H1 (cell line): ENCODE data around the gene IFT20. TPM values are rescaled to one million over a fixed set of nuclear protein-coding genes. Genes with fewer than 3 reads are reported as not detected.

Source experiments
- CTCF ChIA-PET: fragments of 300-600 bp; sonication (Branson Sonifier 250); formaldehyde crosslinking; loops from one replicate; lab custom pipeline; 2021; ENCODE audit not compliant: partially characterized antibody; lab: Charles Lee
- POLR2A ChIA-PET: fragments of 300-600 bp; sonication (Branson Sonifier 250); formaldehyde crosslinking; loops from one replicate; lab custom pipeline; 2021; ENCODE audit warnings: inconsistent platforms; ENCODE audit not compliant: partially characterized antibody; lab: Charles Lee
- DNase-seq, 2 experiments: peaks; one replicate each; pipeline versions ENCODE4 v3.0.0 to v3.0.0-alpha.2; 2010 to 2022; ENCODE audit warnings: low spot score in 2 of 2, low read depth in 1 of 2, mixed read lengths in 1 of 2
- FAIRE-seq: peaks from 2 replicates; lab custom pipeline; 2011; peaks lifted over from hg19 to GRCh38; lab: Jason Lieb, UNC
- H2AFZ ChIP-seq: 2 replicates; pipeline ENCODE4 v1.8.1; 2012; ENCODE audit warnings: low read length, inconsistent platforms
- H2AK5ac ChIP-seq: 2 replicates; pipeline ENCODE4 v1.6.1; 2013; ENCODE audit warnings: low read depth, low read length
- H2BK120ac ChIP-seq: replicated peaks from 2 replicates; pipeline ENCODE3; 2013; ENCODE audit warnings: low read depth, low read length, inconsistent platforms
- H2BK12ac ChIP-seq: 2 replicates; pipeline ENCODE4 v1.6.1; 2013; ENCODE audit warnings: low read depth, low read length
- H2BK15ac ChIP-seq: 2 replicates; pipeline ENCODE4 v1.6.1; 2013; ENCODE audit warnings: low read length
- H2BK20ac ChIP-seq: 2 replicates; pipeline ENCODE4 v1.6.1; 2013; ENCODE audit warnings: low read length
- H2BK5ac ChIP-seq: 2 replicates; pipeline ENCODE4 v1.6.1; 2013; ENCODE audit warnings: low read depth, low read length
- H3K14ac ChIP-seq: 2 replicates; pipeline ENCODE4 v1.6.1; 2013; ENCODE audit warnings: inconsistent platforms; ENCODE audit not compliant: insufficient read length
- H3K18ac ChIP-seq: 2 replicates; pipeline ENCODE4 v1.6.1; 2013; ENCODE audit warnings: low read length; ENCODE audit errors: extremely low read depth
- H3K23ac ChIP-seq: 2 replicates; pipeline ENCODE4 v1.6.1; 2013; ENCODE audit warnings: inconsistent platforms; ENCODE audit not compliant: insufficient read length
- H3K23me2 ChIP-seq: 2 replicates; pipeline ENCODE4 v1.6.1; 2013; ENCODE audit warnings: low read depth, low read length
- H3K27ac ChIP-seq: 2 replicates; pipeline ENCODE4 v1.6.1; 2011; ENCODE audit warnings: low read depth, low read length, inconsistent platforms
- H3K27me3 ChIP-seq, 4 experiments: replicated peaks in 1 of 4; 1 replicate in 1 of 4; 2 replicates in 3 of 4; pipeline versions ENCODE4 v1.6.1 to v1.8.1; 2011 to 2013; ENCODE audit warnings: low read length in 3 of 4, mild to moderate bottlenecking in 3 of 4, inconsistent platforms in 2 of 4, mixed read lengths in 2 of 4, moderate library complexity in 1 of 4; ENCODE audit not compliant: control insufficient read depth in 3 of 4, insufficient read depth in 3 of 4; ENCODE audit errors: extremely low read depth in 1 of 4
- H3K36me3 ChIP-seq, 4 experiments: 2 replicates each; pipeline versions ENCODE4 v1.6.1 to v1.8.1; 2011 to 2013; ENCODE audit warnings: mild to moderate bottlenecking in 4 of 4, low read length in 3 of 4, moderate library complexity in 2 of 4, control low read depth in 1 of 4, inconsistent platforms in 1 of 4; ENCODE audit not compliant: insufficient read depth in 4 of 4, control insufficient read depth in 2 of 4
- H3K4ac ChIP-seq: replicated peaks from 2 replicates; pipeline ENCODE3; 2013; ENCODE audit warnings: low read length, low read depth, mixed read lengths, inconsistent platforms; ENCODE audit not compliant: insufficient read length
- H3K4me1 ChIP-seq, 4 experiments: replicated peaks in 1 of 4; 1 replicate in 1 of 4; 2 replicates in 3 of 4; pipeline versions ENCODE4 v1.6.1 to v1.8.1; 2011 to 2013; ENCODE audit warnings: low read length in 3 of 4, inconsistent platforms in 2 of 4, mixed read lengths in 1 of 4; ENCODE audit not compliant: insufficient read depth in 4 of 4, control insufficient read depth in 3 of 4
- H3K4me2 ChIP-seq, 2 experiments: 2 replicates each; pipeline versions ENCODE4 v1.6.1 to v1.8.1; 2011 to 2013; ENCODE audit warnings: low read depth in 2 of 2, low read length in 2 of 2, control low read depth in 1 of 2, inconsistent platforms in 1 of 2, mild to moderate bottlenecking in 1 of 2; ENCODE audit not compliant: insufficient read depth in 1 of 2
- H3K4me3 ChIP-seq, 4 experiments: fragments of 200-600, 300-600 bp in 1 of 4; sonication (generic), shearing (Covaris generic), sonication (Bioruptor Twin) in 1 of 4; 2 replicates each; pipeline versions ENCODE4 v1.5.1 to v1.8.1; 2011 to 2016; ENCODE audit warnings: low read length in 4 of 4, low read depth in 3 of 4, control low read depth in 2 of 4, inconsistent platforms in 2 of 4, mild to moderate bottlenecking in 2 of 4, mixed read lengths in 1 of 4, moderate library complexity in 1 of 4; ENCODE audit not compliant: insufficient read depth in 2 of 4; ENCODE audit errors: extremely low read depth in 1 of 4
- H3K56ac ChIP-seq: replicated peaks from 2 replicates; pipeline ENCODE3; 2013; ENCODE audit warnings: low read depth, mild to moderate bottlenecking, mixed read lengths, low read length, inconsistent platforms; ENCODE audit not compliant: insufficient read length
- H3K79me1 ChIP-seq: 2 replicates; pipeline ENCODE4 v1.6.1; 2013; ENCODE audit warnings: low read depth, low read length, control low read depth
- H3K79me2 ChIP-seq, 2 experiments: 2 replicates each; pipeline versions ENCODE4 v1.6.1 to v1.8.1; 2012 to 2013; ENCODE audit warnings: low read length in 2 of 2, mild to moderate bottlenecking in 2 of 2, inconsistent platforms in 1 of 2; ENCODE audit not compliant: insufficient read depth in 2 of 2, control insufficient read depth in 1 of 2
- H3K9ac ChIP-seq, 4 experiments: replicated peaks in 1 of 4; 1 replicate in 1 of 4; 2 replicates in 3 of 4; pipeline versions ENCODE4 v1.6.1 to v1.8.1; 2011 to 2013; ENCODE audit warnings: low read depth in 3 of 4, low read length in 3 of 4, control low read depth in 2 of 4, mild to moderate bottlenecking in 2 of 4, moderate library complexity in 2 of 4, inconsistent platforms in 1 of 4; ENCODE audit errors: extremely low read depth in 1 of 4
- H3K9me3 ChIP-seq, 2 experiments: 2 replicates each; pipeline versions ENCODE4 v1.6.1 to v1.8.1; 2012 to 2013; ENCODE audit warnings: mild to moderate bottlenecking in 2 of 2, moderate library complexity in 2 of 2, control low read depth in 1 of 2, inconsistent platforms in 1 of 2, low read depth in 1 of 2, low read length in 1 of 2, mixed read lengths in 1 of 2; ENCODE audit not compliant: insufficient read depth in 2 of 2
- H4K20me1 ChIP-seq, 2 experiments: replicated peaks in 1 of 2; 2 replicates each; pipeline versions ENCODE3 to v1.8.1; 2011 to 2013; ENCODE audit warnings: inconsistent platforms in 2 of 2, low read length in 2 of 2, mild to moderate bottlenecking in 1 of 2; ENCODE audit not compliant: insufficient read depth in 2 of 2, control insufficient read depth in 1 of 2
- H4K5ac ChIP-seq: 2 replicates; pipeline ENCODE4 v1.6.1; 2013; ENCODE audit warnings: low read length, low read depth, mixed read lengths, inconsistent platforms; ENCODE audit not compliant: insufficient read length
- H4K8ac ChIP-seq: 2 replicates; pipeline ENCODE4 v1.8.0; 2013; ENCODE audit warnings: mild to moderate bottlenecking, moderate library complexity, low read length, inconsistent platforms; ENCODE audit not compliant: insufficient read depth; ENCODE audit errors: extremely low read depth
- H4K91ac ChIP-seq: replicated peaks from 2 replicates; pipeline ENCODE3; 2013; ENCODE audit warnings: low read length, mixed read lengths, inconsistent platforms; ENCODE audit not compliant: insufficient read length
- ATF3 ChIP-seq: IDR thresholded peaks from 2 replicates; pipeline ENCODE4 v1.6.1; 2011; ENCODE audit warnings: low read depth, mild to moderate bottlenecking, low read length; ENCODE audit not compliant: insufficient read depth
- BACH1 ChIP-seq: IDR thresholded peaks from 2 replicates; pipeline ENCODE4 v1.6.1; 2012; ENCODE audit warnings: low read length, improper control_type of control experiment
- CBX5 ChIP-seq: fragments of 300-800, 300-1000 bp; sonication (generic); IDR thresholded peaks from 2 replicates; pipeline ENCODE4 v1.7.1; 2016; ENCODE audit warnings: antibody characterized with exemption, low read length, low read depth
- CTCF ChIP-seq, 3 experiments: IDR thresholded peaks; 1 replicate in 2 of 3; 2 replicates in 1 of 3; pipeline versions ENCODE4 v1.5.1 to v1.6.1; 2011; ENCODE audit warnings: low read length in 3 of 3, mild to moderate bottlenecking in 3 of 3, inconsistent platforms in 2 of 3, low read depth in 1 of 3, moderate library complexity in 1 of 3; ENCODE audit not compliant: insufficient read depth in 1 of 3; ENCODE audit errors: control extremely low read depth in 1 of 3
- EZH2 ChIP-seq: fragments of 200-600 bp; sonication (generic); IDR thresholded peaks from 2 replicates; pipeline ENCODE4 v1.7.1; 2012; ENCODE audit warnings: low read depth, mild to moderate bottlenecking, moderate library complexity, low read length, inconsistent platforms; ENCODE audit not compliant: severe bottlenecking
- JUND ChIP-seq: IDR thresholded peaks from 2 replicates; pipeline ENCODE4 v1.6.1; 2011; ENCODE audit warnings: mild to moderate bottlenecking, improper control_type of control experiment, low read length
- SIX5 ChIP-seq: IDR thresholded peaks from 2 replicates; pipeline ENCODE4 v1.6.1; 2011; ENCODE audit warnings: mild to moderate bottlenecking, low read depth, low read length
- TAF1 ChIP-seq: IDR thresholded peaks from 2 replicates; pipeline ENCODE4 v1.6.1; 2011; ENCODE audit warnings: mild to moderate bottlenecking, low read depth, low read length
- TCF12 ChIP-seq: IDR thresholded peaks from 2 replicates; pipeline ENCODE4 v1.6.1; 2011; ENCODE audit warnings: low read depth, mild to moderate bottlenecking, low read length
- WGBS, 2 experiments: shearing (Covaris generic) in 1 of 2; methylation state at CpG; one replicate each; pipeline versions ENCODE4 v1.1.6 to v1.1.7; 2013 to 2015; ENCODE audit warnings: low lambda C conversion rate in 2 of 2, mixed read lengths in 2 of 2, inconsistent platforms in 1 of 2, low coverage in 1 of 2, missing lambda C conversion rate in 1 of 2; ENCODE audit not compliant: insufficient replicate concordance in 2 of 2, insufficient coverage in 1 of 2, insufficient read length in 1 of 2; ENCODE audit errors: extremely low coverage in 1 of 2, missing lambda C conversion rate in 1 of 2; 5-methylcytosine and 5-hydroxymethylcytosine counted together
- polyA plus RNA-seq, 7 experiments: library from polyadenylated mRNA; depleted of rRNA in 3 of 7; stranded (reverse) in 5 of 7; unstranded in 2 of 7; fragments of >200 nt in 5 of 7; fragments of 200-250 nt in 2 of 7; gene quantifications; 1 replicate in 5 of 7; 2 replicates in 1 of 7; 4 replicates in 1 of 7; pipeline versions ENCODE4 v1.2.1 to v1.2.3, GENCODE V29; 2011 to 2013; ENCODE audit warnings: missing spikeins in 2 of 7, mixed read lengths in 2 of 7
- total RNA-seq: library from RNA; stranded (reverse); fragmentation: NEBNext Ultra II Directional; extraction: Animal tissue kit (Norgen Biotek cat#: 25700); gene quantifications from 2 replicates; pipeline ENCODE4 v1.2.1, GENCODE V29; 2021

IFT20 gene
- total and polyA plus RNA-seq, 2 of the 8 experiments (the other 6 are each of a cell fraction or from before 2014, with no cell fraction given), result 9.0 to 21.0 TPM

- H2BK20ac ChIP-seq, result no peak overlapping the region
- no peak for FAIRE-seq
- H3K9me3 ChIP-seq, result no peaks in the 10 kb centered on the region
- no peak overlapping the region for H3K4ac ChIP-seq
- no peak overlapping the region for H4K5ac ChIP-seq
- no peak overlapping the region for H3K18ac ChIP-seq
- DNase-seq, result no peak
- no peak overlapping the region for H3K23ac ChIP-seq
- no peak overlapping the region for H3K4me3 ChIP-seq
- H3K56ac ChIP-seq, result no peak overlapping the region
- WGBS, 2 experiments, result 89% methylated on average over 23 of the region's 23 CpGs; no CpG with 5 or more reads in 1 of the 2 experiments
- H3K79me2 ChIP-seq, result no peaks in the 10 kb centered on the region
- no peaks in the 10 kb centered on the region for H3K79me1 ChIP-seq
- peaks cover 9 to 19% (median 19%) of the 10 kb centered on the region in 4 experiments for H3K27me3 ChIP-seq
- H2BK15ac ChIP-seq, result no peak overlapping the region
- H3K23me2 ChIP-seq, result peaks cover 16% of the 10 kb centered on the region; the same call in 1 of the 2 replicates
- H3K27ac ChIP-seq, result no peak overlapping the region
- peaks cover 3 to 16% (median 9%) of the 10 kb centered on the region in 4 experiments; a peak in 6 of 7 replicates for H3K4me1 ChIP-seq
- no peak overlapping the region for H2BK120ac ChIP-seq
- CTCF ChIA-PET, result interaction anchor here (0.8 to 4.6 kb wide), 11 partner anchors 8 to 180 kb away, joined by 3 to 20 read pairs (median 3); partner anchors contain the start of gene POLDIP2
- no peak overlapping the region for H4K91ac ChIP-seq
- H2BK5ac ChIP-seq, result no peak overlapping the region
- H3K36me3 ChIP-seq, result 0 out of 8 replicates have a peak, but pooled peaks cover 0 to 2% (median 0%) of the 10 kb centered on the region in 4 experiments
- no peak overlapping the region for H2AK5ac ChIP-seq
- H2BK12ac ChIP-seq, result no peak overlapping the region
- H4K8ac ChIP-seq, result no peak overlapping the region
- no peak overlapping the region for H2AFZ ChIP-seq
- H3K9ac ChIP-seq, result no peak overlapping the region
- H3K4me2 ChIP-seq, result no peak overlapping the region
- peaks cover 2 to 12% of the 10 kb centered on the region in 2 experiments for H4K20me1 ChIP-seq
- POLR2A ChIA-PET, result interaction anchor here (1.0 to 12.7 kb wide), 4 partner anchors 11 to 43 kb away, joined by 3 to 103 read pairs (median 6); partner anchors contain the start of genes IFT20, POLDIP2 and TNFAIP1
- H3K14ac ChIP-seq, result no peak overlapping the region
- TF ChIP-seq SIX5, result no peak
- no peak for TF ChIP-seq JUND
- no peak for TF ChIP-seq CBX5
- no peak for TF ChIP-seq CTCF (IDR thresholded peaks at IDR 0.05; ENCODE audit: control extremely low read depth in 1 of 3, insufficient read depth in 1 of 3, low read depth in 1 of 3, low read length in 3 of 3)
- TF ChIP-seq TCF12, result no peak
- no peak for TF ChIP-seq BACH1
- TF ChIP-seq ATF3, result no peak
- no peak for TF ChIP-seq EZH2
- no peak for TF ChIP-seq TAF1
These were observed 33.8 kb upstream of the IFT20 start for GRCh38 chr17:28368915-28369683.
